GM21447 (cell line): ENCODE data around the gene FHIP2A.
"Not testable (repeated sequence)": the region's sequence is repeated elsewhere in the genome, so short reads cannot be mapped to it uniquely, and the experiment has no call there.

ENCODE experiments used
- ATAC-seq: cut with Tn5 transposase; IDR thresholded peaks from one replicate; pipeline ENCODE4 v1.9.1; 2021; ENCODE audit not compliant: unreplicated experiment

The FHIP2A gene

DNA sequence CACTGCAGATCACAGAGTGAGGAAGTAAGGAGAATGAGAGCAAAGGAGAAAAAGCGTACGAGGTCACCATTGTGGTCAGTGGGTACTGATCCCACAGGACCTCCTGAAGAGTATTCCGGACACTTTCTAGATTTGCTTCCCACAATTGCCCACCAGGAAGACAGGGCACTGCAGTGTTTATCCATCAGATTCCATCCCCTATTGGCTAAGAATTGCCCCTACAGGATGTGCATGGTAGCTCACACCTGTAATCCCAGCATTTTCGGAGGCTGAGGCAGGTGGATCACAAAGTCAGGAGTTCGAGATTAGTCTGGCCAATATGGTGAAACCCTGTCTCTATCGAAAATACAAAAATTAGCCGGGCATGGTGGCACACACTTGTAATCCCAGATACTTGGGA lies 5.3 kb upstream of the FHIP2A start:
- ATAC-seq = no peak

DNA sequence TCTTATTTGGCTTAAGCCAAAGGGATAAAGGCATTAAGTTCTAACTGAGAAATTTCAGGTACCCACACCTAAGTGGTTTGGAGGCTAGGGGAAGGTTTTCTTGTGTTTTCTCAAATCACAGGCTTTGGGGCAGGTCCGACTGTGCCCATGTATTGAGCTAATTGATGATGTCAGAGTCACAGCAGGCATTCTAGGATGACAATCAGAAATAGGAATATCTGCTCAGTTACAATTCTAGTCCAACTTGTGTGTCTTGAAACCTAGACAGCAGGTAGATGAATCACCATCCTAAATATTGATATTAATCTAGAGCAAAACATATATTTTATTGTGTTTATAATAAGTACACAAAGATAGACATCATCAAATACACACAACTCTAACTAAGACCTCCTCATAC lies 2.3 kb upstream of the FHIP2A start:
- no peak for ATAC-seq

DNA sequence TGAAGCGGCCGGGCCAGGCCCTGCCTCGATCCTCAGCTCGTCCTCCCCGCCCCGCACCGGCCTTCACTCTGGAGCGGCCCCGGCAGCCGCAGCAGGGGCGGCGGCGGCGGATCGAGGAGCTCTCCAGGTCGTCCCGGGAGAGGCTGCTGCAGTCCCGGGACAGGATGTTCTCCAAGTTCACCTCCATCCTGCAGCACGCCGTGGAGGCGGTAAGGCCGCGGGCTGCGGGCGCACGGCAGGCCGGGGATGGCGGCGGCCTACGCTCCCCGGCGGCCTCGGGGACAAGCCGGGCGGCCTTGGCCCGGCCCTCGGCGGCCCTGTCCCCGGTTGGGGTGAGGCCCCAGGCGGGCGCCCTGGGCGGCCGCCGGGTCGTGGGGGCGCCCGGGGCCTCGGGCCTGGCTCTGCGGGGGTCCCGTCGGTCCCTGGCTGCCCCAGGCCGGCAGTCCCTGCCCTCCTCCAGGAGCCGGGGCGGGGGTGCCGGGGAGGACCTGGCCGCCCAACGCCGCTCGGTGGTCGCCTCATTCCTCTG lies 399 bp downstream of the FHIP2A start:
- peak; percentile 33 for ATAC-seq

DNA sequence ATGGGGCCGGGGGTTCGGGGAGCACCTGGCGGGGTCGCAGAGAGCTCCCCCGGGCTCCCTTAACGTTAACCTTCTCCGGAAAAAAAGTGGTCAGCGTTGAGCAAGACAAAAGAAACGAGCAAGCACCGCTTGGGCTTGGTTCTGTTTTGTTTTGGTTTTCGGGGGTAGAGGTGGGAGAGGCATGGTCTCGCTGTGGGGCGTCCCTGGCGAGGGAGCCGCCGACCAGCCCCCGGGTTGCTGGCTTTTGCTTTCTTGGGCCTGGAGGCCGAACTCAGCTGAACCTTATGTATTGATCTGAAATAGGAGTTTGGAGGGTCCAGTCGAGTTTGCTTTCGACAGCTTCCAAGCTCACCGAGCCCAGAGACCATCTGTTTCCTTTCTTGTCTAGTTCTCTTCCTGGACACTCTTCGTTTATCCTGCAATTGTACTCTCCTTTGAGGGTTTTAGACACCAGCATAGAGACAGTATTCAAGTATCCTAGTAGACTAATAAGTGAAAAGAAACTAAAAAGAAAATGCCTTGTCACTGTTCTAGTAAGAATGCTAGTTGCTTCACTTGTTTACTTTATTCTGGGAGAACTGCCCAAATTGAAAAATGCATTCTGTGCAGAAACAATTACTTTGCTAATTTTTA lies 980 bp downstream of the FHIP2A start:
- ATAC-seq = peak; percentile 24

DNA sequence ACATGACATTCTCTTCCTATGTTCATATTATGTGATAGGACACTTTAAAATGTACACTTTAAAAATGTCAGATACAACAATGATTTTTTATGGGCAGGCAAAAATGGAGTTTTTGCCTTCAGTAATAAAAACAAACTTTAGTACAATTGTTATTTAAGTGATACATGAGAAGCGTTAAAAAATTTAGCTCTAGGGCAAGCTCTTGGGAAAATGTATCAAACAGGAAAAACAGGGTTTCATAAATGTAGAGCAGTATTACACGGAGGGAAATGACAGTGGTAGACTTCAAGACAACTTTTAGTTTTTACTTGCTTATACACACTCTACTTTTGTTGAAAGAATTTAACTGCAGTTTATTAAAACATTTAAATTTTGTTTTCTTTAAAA lies 1.5 kb downstream of the FHIP2A start:
- no peak for ATAC-seq

DNA sequence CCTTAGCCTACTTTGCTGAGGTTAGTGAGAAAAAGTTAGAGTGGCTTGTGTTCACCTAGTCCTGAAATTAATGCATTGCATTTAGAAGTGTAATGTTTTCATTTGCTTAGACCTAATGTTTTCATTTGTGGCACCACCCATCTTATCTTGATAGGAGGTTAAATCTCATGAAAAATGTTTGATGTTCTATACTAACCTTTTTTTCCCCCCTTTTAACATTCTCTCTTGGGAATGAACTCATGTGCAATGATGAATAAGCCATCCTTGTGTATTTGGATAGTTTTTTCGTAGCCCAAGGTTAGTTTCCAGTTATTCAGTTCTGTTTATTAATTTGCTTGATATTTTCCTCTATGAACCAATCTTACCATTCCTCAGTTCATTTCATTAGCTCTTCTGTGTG lies 2.8 kb downstream of the FHIP2A start:
- no peak for ATAC-seq

DNA sequence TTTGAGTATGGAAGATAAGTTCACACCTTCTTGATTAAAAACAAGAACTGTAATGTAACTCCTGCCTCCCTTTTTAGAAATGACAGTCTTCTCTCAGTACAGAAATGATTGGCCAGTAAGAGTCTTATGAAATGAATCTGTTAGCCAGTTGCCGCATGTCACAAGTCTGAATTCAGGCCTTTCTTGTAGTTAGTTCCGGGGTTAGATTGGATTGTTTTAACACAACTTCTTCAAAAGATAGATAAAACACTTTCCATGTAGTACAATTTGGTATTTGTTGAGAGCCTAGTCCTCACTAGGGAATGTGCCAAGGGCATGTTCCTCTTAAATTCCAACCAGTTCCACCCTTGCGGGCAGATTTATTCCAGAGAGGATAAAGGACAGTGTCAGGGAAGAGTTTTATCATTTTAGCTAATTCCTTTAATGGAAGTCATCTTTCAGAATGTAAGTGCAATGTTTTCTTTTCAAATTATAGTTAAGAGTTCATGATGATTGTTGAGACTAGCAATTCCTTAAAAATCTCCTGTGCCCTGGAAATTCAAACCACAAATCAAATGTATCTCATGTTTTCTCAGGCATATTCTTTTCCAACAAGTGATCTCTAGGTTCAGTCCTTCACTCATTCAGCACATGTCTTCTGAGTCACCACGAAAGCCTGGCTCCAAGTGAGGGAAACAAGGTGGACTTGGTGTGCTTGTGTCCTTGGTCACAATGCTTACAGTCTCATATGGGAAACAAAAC lies 4.1 kb downstream of the FHIP2A start:
- ATAC-seq = peak; percentile 56

DNA sequence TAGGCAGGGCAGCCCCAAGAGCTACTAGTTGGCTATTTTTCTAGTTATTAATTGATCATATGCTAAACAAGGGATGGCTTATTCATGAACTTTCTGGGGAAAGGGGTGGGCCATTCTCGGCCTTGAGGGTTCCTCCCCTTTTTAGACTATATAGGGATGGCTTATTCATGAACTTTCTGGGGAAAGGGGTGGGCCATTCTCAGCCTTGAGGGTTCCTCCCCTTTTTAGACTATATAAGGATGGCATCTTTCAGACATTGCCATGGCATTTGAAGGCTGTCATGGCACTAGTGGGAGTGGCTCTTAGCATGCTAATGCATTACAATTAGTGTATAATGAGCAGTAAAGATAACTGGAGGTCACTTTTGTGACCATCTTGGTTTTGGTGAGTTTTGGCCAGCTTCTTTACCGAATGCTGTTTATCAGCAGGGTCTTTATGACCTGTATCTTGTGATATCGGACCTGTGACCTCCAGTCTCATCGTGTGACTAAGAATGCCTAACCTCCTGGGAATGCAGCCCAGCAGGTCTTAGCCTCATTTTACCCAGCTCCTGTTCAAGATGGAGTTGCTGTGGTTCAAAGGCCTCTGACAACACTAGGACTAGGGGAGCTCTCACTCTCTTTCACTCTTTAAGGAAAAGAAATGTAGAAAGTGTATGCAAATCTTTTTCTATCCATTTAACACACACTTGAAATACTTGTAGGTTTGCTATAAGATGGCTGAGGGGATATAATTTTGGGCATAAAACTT lies 7.8 kb downstream of the FHIP2A start:
- ATAC-seq = no peak

DNA sequence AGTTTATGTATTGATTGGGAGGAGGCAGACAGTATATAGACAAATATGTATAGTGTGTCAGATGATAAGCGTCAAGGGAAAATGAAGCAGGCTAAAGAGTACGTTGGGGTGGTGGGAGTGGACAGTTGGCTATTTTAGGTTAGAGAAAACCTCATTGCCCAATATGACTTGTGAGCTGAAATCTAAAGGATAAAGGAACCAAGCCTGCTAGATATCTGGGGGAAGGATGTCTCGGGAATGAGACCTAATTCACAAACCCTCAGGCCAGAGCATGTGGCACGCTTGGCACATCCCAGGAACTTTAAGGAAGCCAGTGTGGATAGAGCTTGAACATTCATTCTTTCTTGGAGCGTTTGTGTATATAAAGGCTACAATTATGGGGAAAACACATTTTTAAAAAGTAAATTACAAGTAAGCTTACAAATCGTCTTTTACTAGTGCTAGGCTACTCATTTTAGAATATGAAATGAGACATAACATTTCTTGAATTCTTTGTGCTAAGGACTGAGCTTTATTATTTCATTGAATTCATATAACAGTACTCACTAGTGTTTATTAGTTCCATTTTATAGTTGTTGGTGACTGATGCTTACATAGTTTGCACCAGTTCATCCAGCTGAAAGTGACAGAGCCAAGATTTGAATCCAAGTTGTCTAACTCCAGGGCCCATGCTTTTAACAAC lies 9.7 kb downstream of the FHIP2A start:
- no peak for ATAC-seq

DNA sequence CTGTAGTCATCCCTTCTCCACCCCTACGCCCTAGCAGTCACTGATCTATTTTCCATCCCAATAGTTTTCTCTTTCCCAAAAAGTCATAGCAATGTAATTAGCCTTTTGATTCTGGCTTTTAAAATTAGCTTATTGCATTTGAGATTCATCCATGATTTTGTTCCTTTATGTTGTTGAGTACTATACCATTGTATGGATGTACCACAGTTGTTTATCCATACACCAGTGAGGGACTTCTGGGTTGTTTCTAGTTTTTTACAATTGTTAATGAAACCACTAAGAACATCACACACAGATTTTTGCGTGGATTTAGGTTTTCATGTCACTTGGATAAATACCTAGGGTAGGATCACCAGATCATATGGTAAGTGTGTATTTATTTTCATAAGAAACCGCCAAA lies 16.1 kb downstream of the FHIP2A start:
- ATAC-seq = no peak

DNA sequence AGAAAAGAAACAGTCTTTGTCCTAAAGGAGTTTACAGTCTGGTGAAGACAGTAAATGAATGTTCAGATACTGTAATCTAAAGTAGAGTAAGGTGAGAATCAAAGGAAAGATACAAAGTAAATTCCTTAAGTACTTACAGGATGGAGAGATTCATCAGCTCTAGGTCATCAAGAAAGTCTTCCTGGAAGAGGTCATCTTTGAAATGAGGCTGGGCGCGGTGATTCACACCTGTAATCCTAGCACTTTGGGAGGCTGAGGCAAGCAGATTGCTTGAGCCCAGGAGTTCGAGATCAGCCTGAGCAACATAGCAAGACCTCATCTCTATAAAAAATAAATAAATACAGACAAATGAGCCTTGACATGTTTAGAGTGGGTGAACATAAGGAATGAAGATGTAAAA lies 18.3 kb downstream of the FHIP2A start:
- ATAC-seq = no peak

DNA sequence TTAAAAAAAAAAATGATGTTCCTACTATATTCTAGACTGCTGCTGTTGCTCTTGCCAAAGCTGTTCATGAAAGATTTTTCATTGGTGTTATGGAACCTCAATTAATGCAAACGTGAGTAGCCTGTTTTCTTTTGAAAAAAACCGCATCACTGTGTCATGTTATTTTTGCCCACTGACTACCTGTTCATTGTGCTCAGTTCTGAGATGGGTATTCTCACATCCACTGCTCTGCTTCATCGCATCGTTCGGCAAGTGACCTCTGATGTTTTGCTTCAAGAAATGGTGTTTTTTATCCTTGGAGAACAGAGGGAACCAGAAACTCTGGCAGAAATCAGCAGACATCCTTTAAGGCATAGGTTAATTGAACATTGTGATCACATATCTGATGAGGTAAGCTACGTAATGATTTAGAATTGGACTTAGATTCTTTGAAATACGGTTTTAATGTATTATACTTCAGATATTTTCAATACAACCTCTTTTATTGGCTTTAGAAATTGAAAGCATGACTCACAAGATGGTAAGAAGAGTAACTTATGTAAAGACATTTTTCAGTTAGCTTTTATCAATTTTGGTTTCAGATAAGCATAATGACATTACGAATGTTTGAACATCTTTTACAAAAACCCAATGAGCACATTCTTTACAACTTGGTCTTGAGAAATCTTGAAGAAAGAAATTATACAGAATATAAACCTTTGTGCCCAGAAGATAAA lies 24.6 kb downstream of the FHIP2A start:
- ATAC-seq = no peak

DNA sequence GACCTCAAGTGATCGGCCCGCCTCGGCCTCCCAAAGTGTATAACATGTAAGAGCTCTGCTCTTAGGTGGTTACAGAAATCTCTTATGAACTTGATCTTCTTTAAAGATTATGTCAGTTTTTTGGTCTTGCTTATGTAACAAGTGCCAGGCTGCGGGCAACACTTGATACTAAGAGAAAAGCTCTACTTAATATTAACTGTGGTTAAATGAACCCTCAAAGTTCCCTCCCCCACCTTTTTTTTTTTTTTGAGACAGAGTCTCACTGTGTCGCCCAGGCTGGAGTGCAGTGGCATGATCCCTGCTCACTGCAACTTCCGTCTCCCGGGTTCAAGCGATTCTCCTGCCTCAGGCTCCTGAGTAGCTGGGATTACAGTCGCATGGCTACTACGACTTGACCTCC lies 25.9 kb downstream of the FHIP2A start:
- ATAC-seq = not testable (repeated sequence)

DNA sequence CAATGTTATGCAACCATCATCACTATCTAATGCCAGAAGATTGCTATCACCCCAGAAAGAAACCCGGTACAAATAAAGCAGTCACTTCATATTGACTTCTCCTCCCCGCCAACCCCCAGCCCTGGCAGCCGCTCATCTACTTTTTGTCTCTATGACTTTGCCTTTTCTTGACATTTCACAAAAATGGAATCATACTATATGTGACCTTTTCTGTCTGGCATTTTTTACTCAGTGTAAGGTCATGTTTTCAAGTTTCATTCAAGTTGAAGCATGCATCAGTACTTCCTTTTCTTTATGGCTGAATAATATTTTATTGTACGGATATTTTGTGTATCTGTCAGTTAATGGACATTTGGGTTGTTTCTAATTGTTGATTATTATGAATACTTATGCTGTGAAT lies 28.1 kb downstream of the FHIP2A start:
- no peak for ATAC-seq

DNA sequence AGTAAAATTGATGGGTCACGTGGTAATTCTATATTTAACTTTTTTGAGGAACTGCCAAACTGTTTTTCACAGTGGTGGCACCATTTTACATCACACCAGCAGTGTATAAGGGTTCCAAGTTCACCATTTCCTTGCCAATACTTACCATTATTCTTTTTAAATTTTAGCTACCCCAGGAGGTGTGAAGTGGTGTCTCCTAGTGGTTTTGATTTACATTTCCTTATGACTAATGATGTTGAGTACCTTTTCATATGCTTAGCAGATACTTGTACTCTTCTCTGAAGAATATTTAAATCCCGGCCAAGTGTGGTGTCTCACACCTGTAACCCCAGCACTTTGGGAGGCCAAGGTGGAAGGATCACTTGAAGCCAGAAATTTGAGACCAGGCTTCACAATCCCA lies 28.5 kb downstream of the FHIP2A start:
- ATAC-seq = no peak

DNA sequence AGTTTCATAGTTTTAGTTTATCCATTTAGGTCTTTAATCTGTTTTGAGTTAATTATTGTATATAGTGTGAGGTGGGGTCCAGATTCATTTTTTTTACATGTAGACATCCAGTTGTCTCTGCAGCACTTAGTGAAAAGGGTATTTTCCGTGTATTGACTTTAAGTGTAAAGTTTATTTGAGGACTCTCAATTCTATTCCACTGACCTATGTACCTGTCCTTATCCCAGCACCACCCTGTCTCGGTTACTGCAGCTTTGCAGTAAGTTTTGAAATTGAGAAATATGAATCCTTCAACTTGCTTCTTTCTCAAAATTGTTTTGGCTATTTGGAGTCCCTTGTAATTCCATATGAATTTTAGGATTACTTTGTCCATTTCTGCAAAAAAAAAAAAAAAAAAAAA lies 29.8 kb downstream of the FHIP2A start:
- ATAC-seq = no peak

DNA sequence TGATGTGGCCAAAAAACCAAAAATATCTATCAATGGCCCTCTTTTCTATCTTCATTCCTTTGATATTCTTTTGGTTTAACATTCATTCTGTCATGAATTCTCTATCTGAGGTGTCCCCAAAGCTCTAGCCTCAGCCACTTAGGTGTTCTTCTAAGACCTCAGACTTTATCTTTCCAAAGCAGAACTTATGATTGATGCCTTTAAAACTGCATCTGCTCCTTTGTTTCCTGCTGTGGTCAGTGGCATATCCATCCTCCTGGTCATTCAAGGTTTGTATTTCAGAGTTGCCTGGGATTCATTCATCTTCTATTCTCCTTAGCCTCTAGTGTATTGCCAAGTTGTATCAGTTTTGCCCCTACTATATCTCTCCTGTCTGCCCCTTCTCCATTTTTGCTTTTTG lies 30.6 kb downstream of the FHIP2A start:
- no peak for ATAC-seq

DNA sequence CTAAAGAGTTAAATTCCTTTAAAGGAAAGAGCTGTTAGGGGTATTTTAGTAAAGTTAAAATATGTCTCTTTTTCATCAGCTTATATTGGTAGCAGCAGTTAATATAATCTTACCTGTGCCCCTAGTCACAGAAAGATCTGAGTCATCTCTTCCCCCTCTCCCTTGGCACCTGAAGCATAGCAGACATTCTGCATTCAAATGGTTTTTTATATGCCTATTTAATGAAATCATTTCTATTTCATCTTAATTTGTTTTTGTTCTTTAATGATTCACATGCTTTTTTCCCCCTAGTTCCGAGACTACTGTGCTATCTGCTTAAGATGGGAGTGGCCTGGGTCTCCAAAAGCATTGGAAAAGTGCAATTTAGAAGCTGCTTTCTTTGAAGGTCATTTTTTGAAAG lies 33.3 kb downstream of the FHIP2A start:
- no peak for ATAC-seq

DNA sequence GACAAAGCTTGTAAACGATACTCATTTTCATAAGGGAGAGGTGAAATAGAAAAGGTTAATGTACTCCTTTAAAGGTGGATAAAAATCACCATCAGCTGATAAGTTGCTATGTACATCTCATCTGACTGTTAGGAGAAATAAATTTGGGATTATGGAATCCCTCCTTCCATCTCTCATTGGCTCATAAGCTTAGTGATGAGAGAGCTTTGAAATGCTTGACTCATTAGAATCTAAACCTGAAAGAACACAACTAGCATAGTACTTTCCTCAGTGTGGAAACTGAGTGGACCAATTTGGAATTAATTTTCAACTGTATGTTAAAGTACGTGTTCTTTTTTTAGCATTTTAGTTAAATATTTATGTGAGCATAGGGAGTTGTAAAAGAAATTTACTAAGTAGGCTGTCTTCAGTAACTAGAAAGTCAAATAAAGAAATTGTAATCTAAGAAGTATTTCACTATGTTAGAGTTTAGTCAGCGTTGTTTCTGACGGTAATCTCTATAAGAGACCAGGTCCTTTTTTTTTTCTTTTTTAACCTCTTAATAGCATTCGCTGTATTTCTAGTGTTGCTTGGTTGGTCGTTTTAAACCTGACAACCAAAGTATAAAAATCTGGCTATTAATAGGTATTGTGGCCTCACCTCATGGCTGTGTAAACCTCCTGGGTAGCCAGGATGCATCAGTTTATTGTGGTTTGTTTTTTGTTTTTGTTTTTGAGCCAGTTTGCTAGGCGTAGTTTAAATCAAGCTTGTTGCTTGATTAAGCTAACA lies 34.4 kb downstream of the FHIP2A start:
- ATAC-seq = no peak
